NCI-H524 treated with DMSO at 0.1 percent for 48 hours (cell line): ENCODE results near the gene ZDHHC7.

Experiments
- DNase-seq: peaks from one replicate; lab custom pipeline; 2025; lab: John Stamatoyannopoulos, UW

ZDHHC7 gene

GRCh38 chr16:84964386-84965128 is 46.8 kb downstream of the ZDHHC7 start:
- DNase-seq: no peak

DNA sequence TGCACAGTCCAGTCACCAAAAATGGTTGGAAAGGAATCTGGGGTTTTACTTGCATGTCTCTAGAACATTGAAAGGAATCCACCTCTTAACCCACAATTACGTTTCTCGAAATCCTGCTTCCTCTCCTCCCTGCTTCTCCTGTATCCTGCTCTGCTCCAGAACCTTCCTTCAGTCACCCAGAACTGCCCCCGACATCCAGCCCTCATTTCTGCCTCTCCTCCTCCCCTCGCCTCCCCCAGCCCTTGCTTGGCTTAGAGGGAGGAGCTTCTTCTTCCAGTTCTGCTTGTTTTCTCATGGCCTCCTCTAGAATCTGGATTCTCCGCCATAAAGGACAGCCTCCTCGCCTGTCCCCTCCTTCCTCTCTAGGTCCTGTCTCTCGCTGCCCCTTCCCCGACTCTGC is 48.3 kb downstream of the ZDHHC7 start:
- DNase-seq: no peak

GRCh38 chr16:84960942-84961341 is 50.4 kb downstream of the ZDHHC7 start:
- no peak for DNase-seq

DNA sequence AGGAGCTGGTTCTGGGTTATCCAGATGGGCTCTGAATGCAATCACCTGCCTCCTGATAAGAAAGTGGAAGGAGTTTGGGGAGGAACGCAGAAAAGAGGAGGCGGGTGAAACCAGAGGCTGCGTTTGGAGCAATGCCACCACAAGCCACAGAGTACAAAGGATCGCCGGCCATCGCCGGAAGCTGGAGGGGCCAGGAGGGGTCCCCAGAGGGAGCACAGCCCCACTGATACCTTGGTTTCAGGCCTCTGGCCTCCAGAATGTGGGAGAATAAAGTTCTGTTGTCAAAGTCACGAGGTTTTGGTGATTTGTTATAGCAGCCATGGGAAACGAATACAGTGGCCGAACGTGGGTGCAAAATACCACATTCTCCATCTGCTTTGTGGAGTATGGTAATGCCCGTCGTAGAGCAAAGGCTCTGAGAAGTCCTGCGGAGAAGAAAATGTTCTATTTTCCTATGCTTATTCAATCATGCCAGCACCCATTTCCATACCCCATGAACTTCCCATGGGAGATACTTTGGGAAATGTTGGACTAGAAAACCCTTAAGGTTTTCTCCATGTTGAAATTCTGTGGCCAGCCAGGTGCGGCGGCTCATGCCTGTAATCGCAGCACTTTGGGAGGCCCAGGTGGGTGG is 51.4 kb downstream of the ZDHHC7 start:
- no peak for DNase-seq

DNA sequence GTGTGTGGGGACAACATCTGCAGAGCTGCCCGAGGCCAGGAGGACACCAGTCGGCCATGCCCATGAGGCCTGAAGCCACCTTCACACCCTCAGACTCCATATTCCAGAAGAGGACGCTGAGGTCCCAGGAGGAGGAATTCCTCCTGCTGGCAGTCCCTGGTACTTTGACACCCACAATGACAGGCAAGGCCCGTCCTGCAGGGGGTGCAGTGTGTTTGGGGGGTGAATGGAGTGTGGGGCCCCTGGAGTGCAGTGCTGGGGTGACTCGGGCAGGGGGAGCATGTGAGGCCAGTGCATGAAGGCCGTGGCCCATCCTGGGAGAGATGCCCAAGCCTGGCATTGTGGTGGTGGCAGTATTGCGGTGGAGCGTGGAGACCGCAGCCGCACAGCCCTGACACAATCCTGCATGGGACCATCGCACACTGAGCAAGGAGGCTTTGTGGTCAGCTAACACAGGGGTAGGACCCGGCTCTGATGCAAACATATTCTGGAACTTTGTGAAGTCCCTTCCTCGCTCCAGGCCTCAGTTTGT is 52.2 kb downstream of the ZDHHC7 start:
- DNase-seq: no peak

DNA sequence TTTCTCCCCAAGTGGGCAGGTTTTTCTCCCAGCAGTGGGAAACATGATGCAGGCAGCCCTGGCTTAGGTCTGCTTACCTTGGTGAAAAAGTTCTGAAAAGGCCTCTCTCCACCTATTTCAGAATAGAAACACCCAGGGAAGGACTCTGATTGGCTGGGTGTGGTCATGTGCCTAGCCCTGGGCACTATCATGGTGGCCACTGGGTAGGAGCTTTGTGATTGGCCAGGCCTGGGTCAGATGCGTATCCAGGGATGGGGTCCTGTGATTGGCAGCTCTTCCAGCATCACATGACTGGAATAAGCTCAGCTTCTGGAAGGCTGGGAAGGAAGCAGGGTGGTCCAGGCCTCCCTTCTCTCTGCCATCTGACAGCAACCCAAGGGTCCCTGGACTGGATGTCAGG is 53.5 kb downstream of the ZDHHC7 start:
- no peak for DNase-seq

DNA sequence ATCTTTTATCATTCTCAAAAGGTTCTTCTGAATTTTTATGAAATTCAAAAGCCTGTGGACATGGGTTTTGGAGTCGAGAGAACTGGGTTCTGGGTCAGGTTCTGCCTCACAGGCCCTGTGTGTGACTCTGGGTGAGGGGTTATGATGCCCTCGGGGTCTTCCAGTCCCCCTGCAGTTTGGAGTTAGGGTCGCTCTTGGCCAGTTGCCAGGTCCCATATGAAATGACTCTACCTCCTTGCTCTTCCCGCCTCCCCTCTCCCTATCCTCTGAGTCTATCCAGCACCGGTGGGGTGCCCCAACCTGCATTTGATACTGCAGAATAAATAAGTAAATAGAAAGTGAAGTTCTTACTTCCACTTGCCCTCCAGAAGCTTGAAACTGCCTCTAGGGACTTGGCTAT is 54.1 kb downstream of the ZDHHC7 start:
- no peak for DNase-seq

- DNase-seq: no peak
Observed at GRCh38 chr16:84955427-84955826, 55.9 kb downstream of the ZDHHC7 start.

DNA sequence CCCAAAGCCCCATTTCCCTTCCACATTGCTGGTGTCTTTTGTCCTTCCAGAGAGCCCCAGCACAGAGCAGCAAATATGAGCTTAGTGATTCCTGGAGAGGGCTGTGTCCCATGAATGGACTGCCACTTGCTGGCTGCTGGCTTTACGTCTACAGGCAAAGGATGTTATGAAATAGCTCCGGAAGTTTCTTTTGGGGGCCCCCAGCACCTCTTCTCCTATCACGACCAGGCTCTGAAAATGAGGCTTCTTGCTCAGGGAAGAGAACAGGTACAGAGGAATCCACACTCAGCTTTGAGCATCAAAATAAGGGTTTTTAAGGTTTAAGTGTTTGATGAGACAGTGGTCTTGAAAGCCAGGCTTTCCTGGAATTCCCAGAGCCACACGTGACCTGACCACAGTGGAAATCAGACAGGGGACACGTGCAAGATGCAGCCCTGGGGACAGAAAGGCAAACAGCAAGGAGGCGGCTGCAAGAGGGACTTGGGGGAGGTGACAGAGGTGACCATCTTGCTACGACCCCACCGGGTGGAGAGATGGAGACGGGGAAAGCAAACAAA is 58.1 kb downstream of the ZDHHC7 start:
- no peak for DNase-seq

DNA sequence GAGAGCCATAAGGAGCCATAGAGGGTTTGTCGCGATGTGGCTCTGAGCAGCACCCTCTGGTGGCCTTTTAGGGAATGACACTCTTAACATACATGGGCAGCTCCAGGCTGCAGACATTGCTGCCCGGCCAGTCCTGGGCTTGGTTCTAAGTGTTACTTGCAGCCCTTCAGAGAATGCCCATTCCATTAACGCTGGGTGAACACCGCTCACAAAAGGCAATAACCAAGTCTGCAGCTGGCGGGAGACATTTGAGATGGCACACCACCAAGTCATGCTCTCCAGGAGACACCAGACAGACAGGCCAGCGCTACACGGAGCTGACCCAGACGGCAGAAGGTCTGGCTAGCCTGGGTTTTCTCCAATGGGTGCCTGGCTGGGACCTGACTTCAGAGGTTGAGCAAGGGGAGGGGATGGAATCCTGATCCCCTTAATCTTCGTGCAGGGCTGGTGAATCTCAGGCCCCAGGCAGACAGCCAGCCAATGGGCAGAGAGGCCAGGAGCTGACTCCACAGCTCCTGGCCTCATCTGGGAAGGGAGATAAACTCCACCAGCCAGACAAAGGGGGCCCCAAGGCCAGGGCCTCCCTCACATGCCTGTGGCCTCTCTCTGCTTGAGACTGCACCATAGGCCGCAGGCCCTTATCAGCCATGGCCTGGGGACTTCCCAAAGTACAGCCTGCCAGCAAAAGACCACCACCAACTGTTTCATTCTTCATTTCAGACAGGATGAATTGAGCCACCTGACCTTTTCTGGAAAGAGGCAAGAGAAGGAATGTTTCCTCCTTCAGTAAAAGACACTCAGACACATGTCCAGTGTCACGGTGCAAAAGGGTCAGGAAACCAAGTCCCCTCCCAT is 58.8 kb downstream of the ZDHHC7 start:
- peak; percentile 25 for DNase-seq

- DNase-seq: no peak
Observed at GRCh38 chr16:84950906-84951305, 60.4 kb downstream of the ZDHHC7 start.

DNA sequence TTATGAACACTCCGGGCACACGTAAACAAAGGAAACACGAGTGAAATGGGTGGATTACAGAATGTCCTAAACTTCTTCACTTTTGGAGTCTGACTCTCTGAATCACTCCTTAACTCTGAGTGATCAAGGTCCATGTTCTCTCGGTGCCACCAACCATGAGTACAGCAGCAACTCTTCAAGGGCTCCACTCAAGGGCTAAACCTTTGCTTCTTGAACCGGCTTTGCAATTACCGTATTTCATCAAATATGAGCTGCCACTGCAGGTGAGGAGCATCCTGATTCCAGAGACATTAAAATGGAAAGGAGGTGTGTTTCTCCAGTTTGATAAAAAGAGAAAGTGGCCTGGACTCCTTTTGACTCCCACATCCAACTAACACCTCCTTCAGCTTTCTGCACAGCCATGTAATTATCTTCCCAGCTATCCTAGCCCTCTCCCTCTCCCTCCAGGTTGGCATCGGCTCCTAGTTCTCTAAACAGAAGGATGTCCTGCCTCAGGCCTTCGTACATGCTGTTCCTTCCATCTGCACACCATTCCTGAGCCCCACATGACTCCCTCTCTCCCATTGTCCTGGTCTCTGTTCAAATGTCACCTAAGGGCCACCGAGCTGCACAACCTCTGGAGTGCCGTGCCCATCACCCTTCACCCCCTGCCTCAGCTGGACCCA is 61.4 kb downstream of the ZDHHC7 start:
- no peak for DNase-seq

DNA sequence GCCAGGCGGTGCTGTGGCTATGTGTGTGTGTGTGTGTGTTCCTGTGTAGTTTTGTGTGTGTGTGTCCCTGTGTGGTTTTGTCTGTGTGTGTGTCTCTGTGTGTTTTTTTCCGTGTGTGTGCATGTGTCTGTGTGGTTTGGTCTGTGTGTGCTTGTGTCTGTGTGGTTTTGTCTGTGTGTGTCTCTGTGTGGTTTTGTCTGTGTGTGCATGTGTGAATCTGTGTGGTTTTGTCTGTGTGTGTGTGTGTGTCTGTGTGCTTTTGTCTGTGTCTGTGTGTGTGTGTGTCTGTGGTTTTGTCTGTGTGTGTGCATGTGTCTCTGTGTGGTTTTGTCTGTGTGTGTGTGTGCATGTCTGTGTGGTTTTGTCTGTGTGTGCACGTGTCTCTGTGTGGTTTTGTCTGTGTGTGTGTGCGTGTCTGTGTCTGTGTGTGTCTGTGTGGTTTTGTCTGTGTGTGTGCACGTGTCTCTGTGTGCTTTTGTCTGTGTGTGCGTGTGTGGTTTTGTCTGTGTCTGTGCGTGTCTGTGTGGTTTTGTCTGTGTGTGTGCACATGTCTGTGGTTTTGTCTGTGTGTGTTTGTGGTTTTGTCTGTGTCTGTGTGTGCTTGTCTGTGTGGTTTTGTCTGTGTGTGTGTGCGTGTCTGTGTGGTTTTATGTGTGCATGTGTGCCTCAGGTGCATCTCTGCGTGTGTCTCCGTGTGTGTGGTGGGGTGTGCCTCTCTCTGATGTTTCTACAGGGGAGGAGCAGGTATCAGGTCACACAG is 62.3 kb downstream of the ZDHHC7 start:
- no peak for DNase-seq

GRCh38 chr16:84947996-84948850 is 63.1 kb downstream of the ZDHHC7 start:
- DNase-seq: no peak

GRCh38 chr16:84947022-84947421 is 64.3 kb downstream of the ZDHHC7 start:
- no peak for DNase-seq

- no peak for DNase-seq
Observed at GRCh38 chr16:84943620-84944019, 67.7 kb downstream of the ZDHHC7 start.

- no peak for DNase-seq
Observed at GRCh38 chr16:84942786-84943185, 68.5 kb downstream of the ZDHHC7 start.

- DNase-seq: no peak
Observed at GRCh38 chr16:84941921-84942320, 69.4 kb downstream of the ZDHHC7 start.

DNA sequence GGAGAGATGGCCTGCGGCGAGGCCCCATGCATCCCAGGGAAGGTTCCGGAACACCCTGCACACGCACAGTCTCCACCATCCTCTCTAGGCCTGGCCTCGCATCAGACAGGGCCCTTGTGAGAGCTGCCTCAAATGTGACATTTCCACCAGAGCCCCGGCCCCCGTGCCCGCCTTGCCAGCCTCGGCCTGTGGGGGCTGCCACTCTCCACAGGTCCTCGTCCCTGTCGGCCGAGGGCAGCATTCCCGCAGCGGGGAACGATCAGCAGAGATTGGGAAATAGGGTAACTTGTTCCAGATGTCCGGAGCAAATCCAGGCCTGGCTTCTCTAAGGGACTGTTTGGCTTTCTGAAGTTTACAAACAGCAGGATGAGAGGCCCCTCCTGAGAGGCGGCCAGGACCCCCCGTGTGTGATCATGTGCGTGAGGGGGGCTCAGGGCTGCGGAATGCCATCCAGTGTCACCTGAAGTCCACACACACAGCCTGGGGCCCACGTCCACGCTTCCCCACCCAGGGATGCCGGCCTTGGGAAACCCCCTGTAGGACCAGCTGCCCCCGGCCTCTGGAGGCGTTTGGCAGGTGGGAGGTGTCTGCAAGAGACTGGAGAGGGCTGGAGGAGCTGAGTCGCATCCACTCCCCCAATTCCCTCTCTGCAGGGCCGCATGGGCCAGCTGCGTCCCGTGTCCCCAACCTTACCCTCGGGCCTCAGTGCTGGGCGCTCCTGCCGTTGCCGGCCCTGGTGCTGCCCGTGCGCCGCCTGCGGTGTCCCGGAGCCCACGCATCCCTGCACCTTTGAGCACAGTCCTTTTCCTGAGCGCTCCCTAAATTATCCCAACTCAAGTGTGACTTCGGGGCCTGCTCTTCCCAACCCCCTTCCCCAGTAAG is 70.4 kb downstream of the ZDHHC7 start:
- no peak for DNase-seq
